ENCODE data around the gene CYCS.

GRCh38 chr7:25139536-25139935 is 14.5 kb upstream of the CYCS start:
- no peak for TF ChIP-seq CTCF (IDR thresholded peaks at IDR 0.05 in 8 of 11, conservative IDR thresholded peaks at IDR 0.05 in 3 of 11)
- no peak for TF ChIP-seq POLR2A (IDR thresholded peaks at IDR 0.05)
